HEK293 (cell line): ENCODE data around the gene MUC21.

Source experiments
- CTCF ChIA-PET: fragments of 350-600 bp; formaldehyde crosslinking; extraction: SDS; loops from one replicate; lab custom pipeline; 2021; ENCODE audit warnings: antibody characterized with exemption; lab: Yijun Ruan, JAX
- POLR2A ChIA-PET: fragments of 300-600 bp; formaldehyde crosslinking; extraction: SDS; loops from one replicate; lab custom pipeline; 2020; ENCODE audit warnings: antibody characterized with exemption, inconsistent platforms; lab: Yijun Ruan, JAX
- H3K27ac ChIP-seq: fragments of 200-500 bp; sonication (Bioruptor generic); 2 replicates; pipeline ENCODE4 v1.5.1; 2014; ENCODE audit warnings: low read depth, low read length, control low read depth, inconsistent platforms; ENCODE audit errors: extremely low read depth
- H3K36me3 ChIP-seq, 2 experiments: fragments of 200-500 bp in 1 of 2; sonication (Bioruptor generic) in 1 of 2; 1 replicate in 1 of 2; 2 replicates in 1 of 2; pipeline ENCODE4 v1.5.1; 2014 to 2017; ENCODE audit warnings: inconsistent platforms in 2 of 2, low read length in 2 of 2; ENCODE audit not compliant: control insufficient read depth in 2 of 2, insufficient read depth in 1 of 2
- H3K4me1 ChIP-seq: fragments of 200-500 bp; sonication (Bioruptor generic); 2 replicates; pipeline ENCODE4 v1.5.1; 2014; ENCODE audit warnings: mild to moderate bottlenecking, low read length, inconsistent platforms; ENCODE audit not compliant: control insufficient read depth, insufficient read depth
- H3K4me3 ChIP-seq: 2 replicates; pipeline ENCODE4 v1.5.1; 2011; ENCODE audit warnings: low read depth, mild to moderate bottlenecking, control low read depth, low read length, moderate library complexity
- H3K9me3 ChIP-seq: fragments of 200-500 bp; sonication (Bioruptor generic); 2 replicates; pipeline ENCODE4 v1.5.1; 2014; ENCODE audit warnings: low read depth, low read length, inconsistent platforms; ENCODE audit not compliant: control insufficient read depth, insufficient read depth
- EGR2 ChIP-seq: fragments of 450-650 bp; formaldehyde crosslinking; IDR thresholded peaks from 2 replicates; pipeline ENCODE4 v1.5.1; 2016; ENCODE audit warnings: low read depth, missing biosample characterization, missing genetic modification characterization
- GLIS2 ChIP-seq: fragments of 450-650 bp; formaldehyde crosslinking; IDR thresholded peaks from 2 replicates; pipeline ENCODE4 v1.5.1; 2016; ENCODE audit warnings: missing biosample characterization, missing genetic modification characterization
- PRDM1 ChIP-seq: fragments of 450-650 bp; formaldehyde crosslinking; IDR thresholded peaks from 2 replicates; pipeline ENCODE4; 2016; ENCODE audit warnings: missing biosample characterization, missing genetic modification characterization
- SCRT2 ChIP-seq: fragments of 450-650 bp; formaldehyde crosslinking; IDR thresholded peaks from 2 replicates; pipeline ENCODE4 v1.5.1; 2016; ENCODE audit warnings: missing biosample characterization, missing genetic modification characterization
- ZBTB21 ChIP-seq: fragments of 450-650 bp; formaldehyde crosslinking; IDR thresholded peaks from 2 replicates; pipeline ENCODE4 v1.5.1; 2017; ENCODE audit warnings: missing biosample characterization, missing genetic modification characterization
- ZEB2 ChIP-seq: fragments of 450-650 bp; formaldehyde crosslinking; IDR thresholded peaks from 2 replicates; pipeline ENCODE4 v1.5.1; 2016; ENCODE audit warnings: missing biosample characterization, missing genetic modification characterization
- ZIC2 ChIP-seq: fragments of 450-650 bp; formaldehyde crosslinking; IDR thresholded peaks from 2 replicates; pipeline ENCODE4 v1.5.1; 2016; ENCODE audit warnings: missing biosample characterization, missing genetic modification characterization
- ZNF112 ChIP-seq: fragments of 450-650 bp; formaldehyde crosslinking; IDR thresholded peaks from 2 replicates; pipeline ENCODE4 v1.5.0; 2017; ENCODE audit warnings: missing biosample characterization, missing genetic modification characterization
- ZNF175 ChIP-seq: fragments of 450-650 bp; formaldehyde crosslinking; IDR thresholded peaks from 2 replicates; pipeline ENCODE4 v1.5.1; 2016; ENCODE audit warnings: missing biosample characterization, missing genetic modification characterization
- ZNF223 ChIP-seq: fragments of 450-650 bp; formaldehyde crosslinking; IDR thresholded peaks from 2 replicates; pipeline ENCODE4 v1.5.1; 2016; ENCODE audit warnings: missing biosample characterization, missing genetic modification characterization
- ZNF266 ChIP-seq: fragments of 450-650 bp; formaldehyde crosslinking; IDR thresholded peaks from 2 replicates; pipeline ENCODE4 v1.5.1; 2016; ENCODE audit warnings: missing biosample characterization, missing genetic modification characterization, low read depth
- ZNF341 ChIP-seq: fragments of 450-650 bp; formaldehyde crosslinking; IDR thresholded peaks from 2 replicates; pipeline ENCODE4; 2016; ENCODE audit warnings: low read depth, missing biosample characterization, missing genetic modification characterization
- ZNF473 ChIP-seq: fragments of 450-650 bp; formaldehyde crosslinking; IDR thresholded peaks from 2 replicates; pipeline ENCODE4 v1.5.1; 2017; ENCODE audit warnings: missing biosample characterization, missing genetic modification characterization
- ZNF501 ChIP-seq: fragments of 450-650 bp; formaldehyde crosslinking; IDR thresholded peaks from 2 replicates; pipeline ENCODE4 v1.5.1; 2016; ENCODE audit warnings: missing biosample characterization, missing genetic modification characterization
- ZNF530 ChIP-seq: fragments of 450-650 bp; formaldehyde crosslinking; IDR thresholded peaks from 2 replicates; pipeline ENCODE4 v1.5.1; 2016; ENCODE audit warnings: low read depth, missing biosample characterization, missing genetic modification characterization
- ZNF558 ChIP-seq: fragments of 450-650 bp; formaldehyde crosslinking; IDR thresholded peaks from 2 replicates; pipeline ENCODE4 v1.5.1; 2016; ENCODE audit warnings: missing biosample characterization, missing genetic modification characterization
- ZNF600 ChIP-seq: fragments of 450-650 bp; formaldehyde crosslinking; IDR thresholded peaks from 2 replicates; pipeline ENCODE4 v1.5.1; 2016; ENCODE audit warnings: missing biosample characterization, missing genetic modification characterization
- ZNF610 ChIP-seq: fragments of 450-650 bp; formaldehyde crosslinking; IDR thresholded peaks from 2 replicates; pipeline ENCODE4 v1.5.1; 2016; ENCODE audit warnings: missing biosample characterization, missing genetic modification characterization, borderline replicate concordance
- ZNF623 ChIP-seq: fragments of 450-650 bp; formaldehyde crosslinking; IDR thresholded peaks from 2 replicates; pipeline ENCODE4 v1.5.1; 2016; ENCODE audit warnings: missing biosample characterization, missing genetic modification characterization
- ZNF624 ChIP-seq: fragments of 450-650 bp; formaldehyde crosslinking; IDR thresholded peaks from 2 replicates; pipeline ENCODE4 v1.5.1; 2017; ENCODE audit warnings: missing biosample characterization, missing genetic modification characterization
- ZNF654 ChIP-seq: fragments of 450-650 bp; formaldehyde crosslinking; IDR thresholded peaks from 2 replicates; pipeline ENCODE4 v1.5.1; 2016; ENCODE audit warnings: low read depth, missing biosample characterization, missing genetic modification characterization
- ZNF658 ChIP-seq: fragments of 450-650 bp; formaldehyde crosslinking; IDR thresholded peaks from 2 replicates; pipeline ENCODE4; 2016; ENCODE audit warnings: missing biosample characterization, missing genetic modification characterization
- ZNF660 ChIP-seq: fragments of 450-650 bp; IDR thresholded peaks from 2 replicates; pipeline ENCODE4 v1.5.1; 2018; ENCODE audit warnings: missing biosample characterization, mild to moderate bottlenecking, missing genetic modification characterization
- ZNF677 ChIP-seq: fragments of 450-650 bp; IDR thresholded peaks from 2 replicates; pipeline ENCODE4 v1.5.0; 2018; ENCODE audit warnings: missing biosample characterization, mild to moderate bottlenecking, missing genetic modification characterization, moderate library complexity
- TF ChIP-seq, protein P1 (sequence below): fragments of 450-650 bp; formaldehyde crosslinking; IDR thresholded peaks from 2 replicates; pipeline ENCODE4; 2016; ENCODE audit warnings: missing biosample characterization, missing genetic modification characterization
- TF ChIP-seq, protein P2 (sequence below): fragments of 450-650 bp; formaldehyde crosslinking; conservative IDR thresholded peaks from 2 replicates; pipeline ENCODE4 v1.5.1; 2016; ENCODE audit warnings: low read depth, missing biosample characterization, missing genetic modification characterization
- TF ChIP-seq, protein P3 (sequence below): fragments of 450-650 bp; formaldehyde crosslinking; IDR thresholded peaks from 2 replicates; pipeline ENCODE4 v1.5.1; 2016; ENCODE audit warnings: missing biosample characterization, missing genetic modification characterization

MUC21 gene

DNA sequence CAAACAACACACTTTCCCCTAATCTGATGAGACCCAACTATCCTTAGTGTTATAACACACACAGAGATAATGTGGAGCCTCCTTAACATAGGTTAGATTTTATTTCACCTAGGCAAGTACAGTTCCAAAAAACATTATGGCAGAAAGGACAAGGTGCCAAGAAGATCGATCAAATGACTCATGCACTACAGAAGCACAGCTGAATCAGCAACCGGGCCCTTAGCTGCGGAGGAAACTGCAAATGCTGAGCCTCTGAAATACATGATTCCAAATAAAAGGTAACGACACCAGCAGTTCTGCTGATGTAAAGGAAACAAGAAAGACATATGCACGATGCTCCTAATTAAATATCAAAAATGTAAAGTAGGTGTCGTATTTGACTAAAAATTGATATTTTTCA, 19.9 kb upstream of the MUC21 start:
- no peaks in the 10 kb centered on the region for H3K9me3 ChIP-seq
- POLR2A ChIA-PET, result no interaction called here
- CTCF ChIA-PET, result interaction anchor here (0.7 kb wide), 1 partner anchor 40 kb away, joined by 3 read pairs; no protein-coding TSS in a partner anchor

DNA sequence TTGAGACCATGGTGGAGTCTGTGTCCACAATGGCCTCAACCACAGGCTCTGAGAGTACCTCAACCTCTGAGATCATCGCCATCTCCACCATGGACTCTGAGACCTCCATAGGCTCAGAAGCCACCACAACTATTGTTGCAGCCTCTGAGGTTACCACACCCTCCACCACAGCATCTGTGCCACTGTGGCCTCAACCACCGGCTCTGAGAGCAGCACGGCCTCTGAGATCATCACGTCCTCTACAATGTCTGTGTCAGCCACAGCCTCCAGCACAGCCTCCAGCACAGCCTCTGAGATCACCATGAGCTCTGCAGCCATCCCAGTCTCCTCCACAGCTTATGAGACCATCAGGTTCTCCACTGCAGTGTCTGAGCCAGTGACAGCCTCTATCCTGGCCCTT, 19.4 kb upstream of the MUC21 start:
- Histone ChIP-seq H3K9me3 (no peaks in the 10 kb centered on the region), H3K4me3 (no peak overlapping the region), H3K27ac (no peak overlapping the region), H3K4me1 (peaks cover 2% of the 10 kb centered on the region; the same call in 1 of the 2 replicates), H3K36me3 (no peaks in the 10 kb centered on the region)
- no peak for TF ChIP-seq ZNF175
- CTCF ChIA-PET, result no interaction called here
- POLR2A ChIA-PET, result no interaction called here

More for the DNA sequence above, 19.9 kb upstream of the MUC21 start:
- no peak for TF ChIP-seq ZBTB21 (tag by site-specific recombination)
- TF ChIP-seq ZNF660 (tag by site-specific recombination), result no peak
- no peak for TF ChIP-seq ZNF600 (tag by site-specific recombination)
- no peak for TF ChIP-seq GLIS2 (tag by site-specific recombination)
- no peak for TF ChIP-seq ZNF341 (tag by site-specific recombination)
- TF ChIP-seq ZNF266 (tag by site-specific recombination), result no peak
- TF ChIP-seq ZNF501, result no peak
- no peak for TF ChIP-seq ZNF530 (tag by site-specific recombination)
- TF ChIP-seq ZNF624, result no peak
- TF ChIP-seq ZNF558 (tag by site-specific recombination), result no peak
- TF ChIP-seq ZNF112 (tag by site-specific recombination), result no peak
- TF ChIP-seq ZNF654 (tag by site-specific recombination), result no peak
- no peak for TF ChIP-seq ZIC2 (tag by site-specific recombination)
- TF ChIP-seq EGR2, result no peak
- TF ChIP-seq ZNF223, result no peak
- TF ChIP-seq, protein P1, sequence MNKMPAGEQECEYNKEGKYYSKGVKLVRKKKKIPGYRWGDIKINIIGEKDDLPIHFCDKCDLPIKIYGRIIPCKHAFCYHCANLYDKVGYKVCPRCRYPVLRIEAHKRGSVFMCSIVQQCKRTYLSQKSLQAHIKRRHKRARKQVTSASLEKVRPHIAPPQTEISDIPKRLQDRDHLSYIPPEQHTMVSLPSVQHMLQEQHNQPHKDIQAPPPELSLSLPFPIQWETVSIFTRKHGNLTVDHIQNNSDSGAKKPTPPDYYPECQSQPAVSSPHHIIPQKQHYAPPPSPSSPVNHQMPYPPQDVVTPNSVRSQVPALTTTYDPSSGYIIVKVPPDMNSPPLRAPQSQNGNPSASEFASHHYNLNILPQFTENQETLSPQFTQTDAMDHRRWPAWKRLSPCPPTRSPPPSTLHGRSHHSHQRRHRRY (tag by site-specific recombination), result no peak
- TF ChIP-seq, protein P2, sequence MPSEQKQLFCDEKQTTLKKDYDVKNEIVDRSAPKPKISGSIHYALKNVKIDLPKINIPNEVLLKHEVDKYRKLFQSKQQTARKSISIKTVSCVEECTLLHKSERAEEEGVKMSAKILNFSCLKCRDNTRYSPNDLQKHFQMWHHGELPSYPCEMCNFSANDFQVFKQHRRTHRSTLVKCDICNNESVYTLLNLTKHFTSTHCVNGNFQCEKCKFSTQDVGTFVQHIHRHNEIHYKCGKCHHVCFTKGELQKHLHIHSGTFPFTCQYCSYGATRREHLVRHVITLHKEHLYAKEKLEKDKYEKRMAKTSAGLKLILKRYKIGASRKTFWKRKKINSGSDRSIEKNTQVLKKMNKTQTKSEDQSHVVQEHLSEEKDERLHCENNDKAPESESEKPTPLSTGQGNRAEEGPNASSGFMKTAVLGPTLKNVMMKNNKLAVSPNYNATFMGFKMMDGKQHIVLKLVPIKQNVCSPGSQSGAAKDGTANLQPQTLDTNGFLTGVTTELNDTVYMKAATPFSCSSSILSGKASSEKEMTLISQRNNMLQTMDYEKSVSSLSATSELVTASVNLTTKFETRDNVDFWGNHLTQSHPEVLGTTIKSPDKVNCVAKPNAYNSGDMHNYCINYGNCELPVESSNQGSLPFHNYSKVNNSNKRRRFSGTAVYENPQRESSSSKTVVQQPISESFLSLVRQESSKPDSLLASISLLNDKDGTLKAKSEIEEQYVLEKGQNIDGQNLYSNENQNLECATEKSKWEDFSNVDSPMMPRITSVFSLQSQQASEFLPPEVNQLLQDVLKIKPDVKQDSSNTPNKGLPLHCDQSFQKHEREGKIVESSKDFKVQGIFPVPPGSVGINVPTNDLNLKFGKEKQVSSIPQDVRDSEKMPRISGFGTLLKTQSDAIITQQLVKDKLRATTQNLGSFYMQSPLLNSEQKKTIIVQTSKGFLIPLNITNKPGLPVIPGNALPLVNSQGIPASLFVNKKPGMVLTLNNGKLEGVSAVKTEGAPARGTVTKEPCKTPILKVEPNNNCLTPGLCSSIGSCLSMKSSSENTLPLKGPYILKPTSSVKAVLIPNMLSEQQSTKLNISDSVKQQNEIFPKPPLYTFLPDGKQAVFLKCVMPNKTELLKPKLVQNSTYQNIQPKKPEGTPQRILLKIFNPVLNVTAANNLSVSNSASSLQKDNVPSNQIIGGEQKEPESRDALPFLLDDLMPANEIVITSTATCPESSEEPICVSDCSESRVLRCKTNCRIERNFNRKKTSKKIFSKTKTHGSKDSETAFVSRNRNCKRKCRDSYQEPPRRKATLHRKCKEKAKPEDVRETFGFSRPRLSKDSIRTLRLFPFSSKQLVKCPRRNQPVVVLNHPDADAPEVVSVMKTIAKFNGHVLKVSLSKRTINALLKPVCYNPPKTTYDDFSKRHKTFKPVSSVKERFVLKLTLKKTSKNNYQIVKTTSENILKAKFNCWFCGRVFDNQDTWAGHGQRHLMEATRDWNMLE (tag by site-specific recombination), result no peak
- Histone ChIP-seq H3K4me3 (no peak overlapping the region), H3K36me3 (no peaks in the 10 kb centered on the region), H3K27ac (no peak overlapping the region), H3K4me1 (peaks cover 2% of the 10 kb centered on the region; the same call in 1 of the 2 replicates)

DNA sequence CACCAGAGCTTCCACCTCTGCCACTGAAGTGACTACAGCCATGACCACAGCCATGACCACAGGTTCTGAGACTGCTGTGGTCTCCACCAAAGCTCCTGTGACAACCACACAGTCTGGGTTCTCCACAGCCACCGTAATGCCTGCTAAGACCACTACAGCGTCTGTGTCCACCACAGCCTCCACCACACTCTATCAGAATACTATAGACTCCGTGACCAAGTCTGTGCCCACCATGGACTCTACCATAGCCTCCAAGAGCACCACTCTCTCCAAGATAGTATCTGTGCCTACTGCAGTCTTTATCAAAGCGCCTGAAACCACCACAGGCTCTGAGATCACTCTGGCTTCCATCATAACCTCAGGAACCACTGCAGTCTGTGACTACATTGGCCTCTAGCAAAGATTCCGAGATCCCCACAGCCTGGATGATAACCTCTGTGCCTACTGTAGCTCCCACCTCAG, 18.3 kb upstream of the MUC21 start:
- Histone ChIP-seq H3K36me3 (no peaks in the 10 kb centered on the region), H3K27ac (no peak overlapping the region), H3K4me1 (peaks cover 2% of the 10 kb centered on the region; the same call in 1 of the 2 replicates), H3K4me3 (no peak overlapping the region), H3K9me3 (no peaks in the 10 kb centered on the region)
- CTCF ChIA-PET, result no interaction called here
- POLR2A ChIA-PET, result no interaction called here
- TF ChIP-seq SCRT2 (tag by site-specific recombination) (no peak), ZNF654 (tag by site-specific recombination) (no peak), PRDM1 (no peak), ZNF623 (tag by site-specific recombination) (no peak), ZNF610 (tag by site-specific recombination) (no peak), ZEB2 (tag by site-specific recombination) (no peak), ZIC2 (tag by site-specific recombination) (no peak), ZNF473 (tag by site-specific recombination) (no peak), ZNF658 (tag by site-specific recombination) (no peak), ZNF677 (tag by site-specific recombination) (no peak)
- TF ChIP-seq, protein P3, sequence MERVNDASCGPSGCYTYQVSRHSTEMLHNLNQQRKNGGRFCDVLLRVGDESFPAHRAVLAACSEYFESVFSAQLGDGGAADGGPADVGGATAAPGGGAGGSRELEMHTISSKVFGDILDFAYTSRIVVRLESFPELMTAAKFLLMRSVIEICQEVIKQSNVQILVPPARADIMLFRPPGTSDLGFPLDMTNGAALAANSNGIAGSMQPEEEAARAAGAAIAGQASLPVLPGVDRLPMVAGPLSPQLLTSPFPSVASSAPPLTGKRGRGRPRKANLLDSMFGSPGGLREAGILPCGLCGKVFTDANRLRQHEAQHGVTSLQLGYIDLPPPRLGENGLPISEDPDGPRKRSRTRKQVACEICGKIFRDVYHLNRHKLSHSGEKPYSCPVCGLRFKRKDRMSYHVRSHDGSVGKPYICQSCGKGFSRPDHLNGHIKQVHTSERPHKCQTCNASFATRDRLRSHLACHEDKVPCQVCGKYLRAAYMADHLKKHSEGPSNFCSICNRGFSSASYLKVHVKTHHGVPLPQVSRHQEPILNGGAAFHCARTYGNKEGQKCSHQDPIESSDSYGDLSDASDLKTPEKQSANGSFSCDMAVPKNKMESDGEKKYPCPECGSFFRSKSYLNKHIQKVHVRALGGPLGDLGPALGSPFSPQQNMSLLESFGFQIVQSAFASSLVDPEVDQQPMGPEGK (tag by site-specific recombination), result no peak
